Erythroblast (primary cell): ENCODE results near the gene UVSSA.

Experiments
- GATA1 ChIP-seq: IDR thresholded peaks from 2 replicates; pipeline ENCODE4 v1.6.1; 2011; ENCODE audit warnings: low read depth, mild to moderate bottlenecking, control low read depth, low read length, moderate library complexity
- POLR2A ChIP-seq: IDR thresholded peaks from 2 replicates; pipeline ENCODE4 v1.6.1; 2011; ENCODE audit warnings: mild to moderate bottlenecking, low read length

- TF ChIP-seq POLR2A = no peak
- TF ChIP-seq GATA1 = no peak
These were observed 22.6 kb downstream of the UVSSA start for GRCh38 chr4:1369479-1370079.
